Gastrocnemius medialis (tissue), 4 donors: ENCODE results near the gene KIF3A.

Source experiments
- POLR2A ChIP-seq, 2 donors: fragments of 450-650 bp; IDR thresholded peaks; one replicate each; pipeline ENCODE4 v1.6.1; 2017; ENCODE audit warnings: antibody characterized with exemption in 2 of 2, mild to moderate bottlenecking in 2 of 2, moderate library complexity in 2 of 2
- TF ChIP-seq, protein P1 (sequence below), 5 experiments: fragments of 450-650 bp in 3 of 5; fragments of 200-600 bp in 2 of 5; sonication (generic) in 2 of 5; IDR thresholded peaks in 4 of 5; conservative IDR thresholded peaks in 1 of 5; 1 replicate in 4 of 5; 2 replicates in 1 of 5; pipeline ENCODE4 v1.5.1; 2016 to 2019; ENCODE audit warnings: antibody characterized with exemption in 5 of 5, mild to moderate bottlenecking in 3 of 5, moderate library complexity in 3 of 5

DNA sequence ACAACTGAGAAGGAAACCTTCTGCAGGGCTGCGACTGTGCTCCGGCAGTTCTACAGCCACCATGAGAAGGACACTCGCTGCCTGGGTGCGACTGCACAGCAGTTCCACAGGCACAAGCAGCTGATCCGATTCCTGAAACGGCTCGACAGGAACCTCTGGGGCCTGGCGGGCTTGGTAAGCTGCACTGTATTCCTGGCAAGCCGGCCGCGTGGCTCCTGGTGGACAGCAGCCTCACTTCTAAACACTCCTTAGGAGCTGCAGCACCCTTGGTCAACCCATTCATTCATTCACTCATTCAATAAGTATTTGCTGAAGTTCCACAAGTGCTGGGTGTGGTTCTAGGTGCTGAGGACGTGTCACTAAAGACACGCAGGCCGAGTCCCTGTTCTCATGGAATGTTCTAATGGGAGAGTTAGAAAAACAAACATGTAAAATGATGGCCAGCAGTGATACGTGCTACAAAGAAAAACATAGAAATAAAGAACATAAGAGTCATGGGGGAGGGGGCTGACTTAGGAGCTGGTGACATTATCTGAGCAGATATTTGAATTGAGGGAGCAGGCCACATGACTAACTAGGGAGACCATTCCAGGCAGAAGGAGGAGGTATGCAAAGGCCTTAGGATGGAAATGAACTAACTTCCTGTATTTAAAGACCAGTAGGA, 57.5 kb downstream of the KIF3A start:
- TF ChIP-seq, protein P1, sequence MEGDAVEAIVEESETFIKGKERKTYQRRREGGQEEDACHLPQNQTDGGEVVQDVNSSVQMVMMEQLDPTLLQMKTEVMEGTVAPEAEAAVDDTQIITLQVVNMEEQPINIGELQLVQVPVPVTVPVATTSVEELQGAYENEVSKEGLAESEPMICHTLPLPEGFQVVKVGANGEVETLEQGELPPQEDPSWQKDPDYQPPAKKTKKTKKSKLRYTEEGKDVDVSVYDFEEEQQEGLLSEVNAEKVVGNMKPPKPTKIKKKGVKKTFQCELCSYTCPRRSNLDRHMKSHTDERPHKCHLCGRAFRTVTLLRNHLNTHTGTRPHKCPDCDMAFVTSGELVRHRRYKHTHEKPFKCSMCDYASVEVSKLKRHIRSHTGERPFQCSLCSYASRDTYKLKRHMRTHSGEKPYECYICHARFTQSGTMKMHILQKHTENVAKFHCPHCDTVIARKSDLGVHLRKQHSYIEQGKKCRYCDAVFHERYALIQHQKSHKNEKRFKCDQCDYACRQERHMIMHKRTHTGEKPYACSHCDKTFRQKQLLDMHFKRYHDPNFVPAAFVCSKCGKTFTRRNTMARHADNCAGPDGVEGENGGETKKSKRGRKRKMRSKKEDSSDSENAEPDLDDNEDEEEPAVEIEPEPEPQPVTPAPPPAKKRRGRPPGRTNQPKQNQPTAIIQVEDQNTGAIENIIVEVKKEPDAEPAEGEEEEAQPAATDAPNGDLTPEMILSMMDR (IDR thresholded peaks at IDR 0.05 in 4 of 5, conservative IDR thresholded peaks at IDR 0.05 in 1 of 5): no peak
- no peak for TF ChIP-seq POLR2A (IDR thresholded peaks at IDR 0.05)
